Body of pancreas (tissue), 4 donors: ENCODE data around the gene KLC3. TPM values are rescaled to one million over a fixed set of nuclear protein-coding genes. Genes with fewer than 3 reads are reported as not detected.

ENCODE experiments used
- ATAC-seq: fragments of 150-250 bp; one replicate; pipeline ENCODE4 v1.9.1; 2016
- DNase-seq, 4 donors: peaks; one replicate each; pipeline ENCODE4 v3.0.0-alpha.2; 2019
- H3K27ac ChIP-seq, 4 donors: fragments of 200-600 bp; sonication (generic); 1 replicate in 3 of 4; 2 replicates in 1 of 4; pipeline versions ENCODE4 v1.5.1 to v1.6.1; 2016 to 2019; ENCODE audit warnings: mild to moderate bottlenecking in 1 of 4, mixed read lengths in 1 of 4, moderate library complexity in 1 of 4
- H3K27me3 ChIP-seq, 2 donors: fragments of 200-600 bp; sonication (generic); one replicate each; pipeline ENCODE4 v1.6.0; 2016; ENCODE audit warnings: mild to moderate bottlenecking in 1 of 2
- H3K36me3 ChIP-seq, 2 donors: fragments of 200-600 bp; sonication (generic); replicated peaks in 1 of 2; 2 replicates each; pipeline ENCODE4 v1.5.1; 2016; ENCODE audit warnings: low read depth in 2 of 2; ENCODE audit not compliant: insufficient read depth in 1 of 2
- H3K4me1 ChIP-seq: fragments of 200-600 bp; sonication (generic); one replicate; pipeline ENCODE4 v1.6.0; 2016
- H3K4me3 ChIP-seq, 2 donors: fragments of 200-600 bp; sonication (generic); 1 replicate in 1 of 2; 2 replicates in 1 of 2; pipeline ENCODE4 v1.5.1; 2016 to 2019
- H3K9me3 ChIP-seq, 3 donors: fragments of 200-600 bp; sonication (generic); 1 replicate in 2 of 3; 2 replicates in 1 of 3; pipeline ENCODE4 v1.5.1; 2016
- CTCF ChIP-seq, 7 experiments: fragments of 450-650 bp in 4 of 7; fragments of 200-600 bp in 3 of 7; sonication (generic) in 3 of 7; IDR thresholded peaks; one replicate each; pipeline ENCODE4 v1.5.1; 2016 to 2019; ENCODE audit warnings: antibody characterized with exemption in 7 of 7
- POLR2A ChIP-seq, 3 donors: fragments of 450-650 bp; IDR thresholded peaks; one replicate each; pipeline ENCODE4 v1.6.1; 2016; ENCODE audit warnings: antibody characterized with exemption in 3 of 3, mild to moderate bottlenecking in 2 of 3
- WGBS, 2 donors: methylation state at CpG; one replicate each; pipeline ENCODE4 v1.1.5; 2017; 5-methylcytosine and 5-hydroxymethylcytosine counted together
- intact Hi-C: fragments of 100-400 bp; cut with DNase I; formaldehyde crosslinking; loops from one replicate; pipeline ENCODE4 v1.15.1; 2023
- total RNA-seq, 2 donors: library from RNA; depleted of rRNA; stranded (reverse); fragments of >200 nt; gene quantifications; one replicate each; pipeline ENCODE4 v1.1.0, GENCODE V29; 2016

Gene KLC3
- total RNA-seq, 2 donors from 2014 or later, result 1.3 to 11.7 TPM

GRCh38 chr19:45361608-45362007 lies 21.1 kb downstream of the KLC3 start:
- Histone ChIP-seq H3K4me1 (no peaks in the 10 kb centered on the region), H3K36me3 (peaks cover 0 to 6% of the 10 kb centered on the region in 2 donors), H3K4me3 (no peak overlapping the region), H3K9me3 (no peaks in the 10 kb centered on the region), H3K27ac (no peak overlapping the region), H3K27me3 (no peaks in the 10 kb centered on the region)
- DNase-seq (no peak), ATAC-seq (no peak)
- intact Hi-C loops, result no loop called here
- 91% methylated on average over 11 to 14 of the region's 14 CpGs for WGBS, 2 donors
- no peak for TF ChIP-seq POLR2A (IDR thresholded peaks at IDR 0.05)
- no peak for TF ChIP-seq CTCF (IDR thresholded peaks at IDR 0.05)

GRCh38 chr19:45362291-45362690 lies 21.7 kb downstream of the KLC3 start:
- Histone ChIP-seq H3K27ac (no peak overlapping the region), H3K36me3 (peaks cover 0 to 6% of the 10 kb centered on the region in 2 donors)
- WGBS, 2 donors, result 95 to 100% methylated on average over 5 to 16 of the region's 16 CpGs

GRCh38 chr19:45363861-45364459 lies 23.4 kb downstream of the KLC3 start:
- Histone ChIP-seq H3K27ac (no peak overlapping the region), H3K36me3 (peaks cover 0 to 6% of the 10 kb centered on the region in 2 donors), H3K4me1 (no peaks in the 10 kb centered on the region), H3K9me3 (no peaks in the 10 kb centered on the region), H3K4me3 (no peak overlapping the region), H3K27me3 (no peaks in the 10 kb centered on the region)
- DNase-seq (no peak), ATAC-seq (no peak)
- whole genome bisulfite sequencing, 2 donors, result 93 to 100% methylated on average over 14 to 26 of the region's 44 CpGs
- TF ChIP-seq CTCF (IDR thresholded peaks at IDR 0.05) (no peak), POLR2A (IDR thresholded peaks at IDR 0.05) (no peak)
- intact Hi-C loops, result no loop called here

More at GRCh38 chr19:45362291-45362690, 21.7 kb downstream of the KLC3 start:
- Histone ChIP-seq H3K4me1 (no peaks in the 10 kb centered on the region), H3K27me3 (no peaks in the 10 kb centered on the region), H3K4me3 (no peak overlapping the region), H3K9me3 (no peaks in the 10 kb centered on the region)
- no peak for ATAC-seq
- intact Hi-C loops, result no loop called here
- no peak for DNase-seq
- TF ChIP-seq CTCF (IDR thresholded peaks at IDR 0.05) (no peak), POLR2A (IDR thresholded peaks at IDR 0.05) (no peak)

- peaks cover 3% of the 10 kb centered on the region for H3K4me1 ChIP-seq
- TF ChIP-seq CTCF (IDR thresholded peaks at IDR 0.05) (no peak), POLR2A (IDR thresholded peaks at IDR 0.05) (no peak)
- ATAC-seq (no peak), DNase-seq (no peak)
- WGBS, 2 donors, result 86 to 100% methylated on average over 1 to 10 of the region's 12 CpGs
- no peaks in the 10 kb centered on the region for H3K9me3 ChIP-seq
- no peaks in the 10 kb centered on the region for H3K27me3 ChIP-seq
- no peak overlapping the region for H3K4me3 ChIP-seq
- intact Hi-C loops, result no loop called here
- H3K27ac ChIP-seq, result no peak overlapping the region
- H3K36me3 ChIP-seq, result peaks cover 0 to 6% of the 10 kb centered on the region in 2 donors
These were observed 24.1 kb downstream of the KLC3 start for GRCh38 chr19:45364696-45365095.

- no peak for DNase-seq
- no peak for ATAC-seq
- WGBS, 2 donors, result 77 to 95% methylated on average over 4 of the region's 4 CpGs
- no peak for TF ChIP-seq POLR2A (IDR thresholded peaks at IDR 0.05)
- TF ChIP-seq CTCF (IDR thresholded peaks at IDR 0.05), result no peak
- Histone ChIP-seq H3K27me3 (no peaks in the 10 kb centered on the region), H3K27ac (no peak overlapping the region), H3K4me3 (no peak overlapping the region), H3K4me1 (peaks cover 6% of the 10 kb centered on the region), H3K36me3 (peaks cover 0 to 2% of the 10 kb centered on the region in 2 donors), H3K9me3 (no peaks in the 10 kb centered on the region)
- intact Hi-C loops, result no loop called here
These were observed 27.6 kb downstream of the KLC3 start for GRCh38 chr19:45368127-45368526.
